Endodermal cell (in vitro differentiated cells): ENCODE results near the gene LRP11. TPM values are rescaled to one million over a fixed set of nuclear protein-coding genes. Genes with fewer than 3 reads are reported as not detected.
A peak's percentile ranks its signal among the peaks of the same experiment; 100 is the strongest.

Source experiments
- DNase-seq: peaks from one replicate; pipeline ENCODE4 v3.0.0-alpha.2; 2017
- H3K27ac ChIP-seq: 2 replicates; pipeline ENCODE4 v1.5.1; 2013; ENCODE audit warnings: mild to moderate bottlenecking, low read depth, low read length, moderate library complexity
- H3K27me3 ChIP-seq: 2 replicates; pipeline ENCODE4 v1.6.1; 2013; ENCODE audit warnings: mild to moderate bottlenecking, low read length, moderate library complexity; ENCODE audit not compliant: insufficient read depth, control insufficient read depth, poor library complexity, severe bottlenecking
- H3K36me3 ChIP-seq: 2 replicates; pipeline ENCODE4 v1.7.0; 2013; ENCODE audit warnings: mild to moderate bottlenecking, low read length, moderate library complexity; ENCODE audit not compliant: control insufficient read depth, insufficient read depth
- H3K4me1 ChIP-seq: one replicate; pipeline ENCODE4 v1.7.0; 2013; ENCODE audit warnings: low read length; ENCODE audit not compliant: control insufficient read depth, insufficient read depth
- H3K4me3 ChIP-seq: 2 replicates; pipeline ENCODE4 v1.5.1; 2013; ENCODE audit warnings: mild to moderate bottlenecking, low read length, moderate library complexity
- H3K9ac ChIP-seq: 2 replicates; pipeline ENCODE4 v1.6.1; 2013; ENCODE audit warnings: mild to moderate bottlenecking, low read length, moderate library complexity; ENCODE audit not compliant: poor library complexity, severe bottlenecking; ENCODE audit errors: extremely low read depth
- H3K9me3 ChIP-seq: 2 replicates; pipeline ENCODE4 v1.6.1; 2013; ENCODE audit warnings: mild to moderate bottlenecking, low read length, moderate library complexity; ENCODE audit not compliant: control insufficient read depth
- H3K27ac Mint-ChIP-seq: 2 replicates; pipeline ENCODE4 v1.8.0; 2020; ENCODE audit warnings: mixed read lengths
- H3K27me3 Mint-ChIP-seq: 2 replicates; pipeline ENCODE4 v1.8.0; 2021; ENCODE audit warnings: mild to moderate bottlenecking, mixed read lengths; ENCODE audit not compliant: insufficient read depth
- H3K36me3 Mint-ChIP-seq: 2 replicates; pipeline ENCODE4 v1.8.0; 2020; ENCODE audit warnings: low read depth, mixed read lengths
- H3K4me1 Mint-ChIP-seq: 2 replicates; pipeline ENCODE4 v1.8.0; 2020; ENCODE audit warnings: mixed read lengths
- H3K4me3 Mint-ChIP-seq: 2 replicates; pipeline ENCODE4 v1.8.0; 2020; ENCODE audit warnings: mild to moderate bottlenecking, moderate library complexity, mixed read lengths
- H3K9me3 Mint-ChIP-seq: 2 replicates; pipeline ENCODE4 v1.8.0; 2020; ENCODE audit warnings: mild to moderate bottlenecking, mixed read lengths
- WGBS, 2 experiments: methylation state at CpG; one replicate each; pipeline versions ENCODE4 v1.1.5 to v1.1.7; 2013; ENCODE audit warnings: missing lambda C conversion rate in 2 of 2, mixed read lengths in 1 of 2; ENCODE audit not compliant: insufficient coverage in 1 of 2, insufficient read length in 1 of 2; 5-methylcytosine and 5-hydroxymethylcytosine counted together
- total RNA-seq, 2 donors: library from RNA; stranded (reverse); fragmentation: NEBNext Ultra II Directional in 1 of 2; extraction: Animal tissue kit (Norgen Biotek cat#: 25700) in 1 of 2; gene quantifications; 2 replicates in 1 of 2; 3 replicates in 1 of 2; pipeline ENCODE4 v1.2.1, GENCODE V29; 2021
- TF ChIP-seq, protein P1 (sequence below): fragments of 200-600 bp; sonication (generic); conservative IDR thresholded peaks from 2 replicates; pipeline ENCODE4 v1.5.0; 2021; ENCODE audit warnings: antibody characterized with exemption, mild to moderate bottlenecking

Gene LRP11
- total RNA-seq, 2 donors from 2014 or later = 3.6 to 6.0 TPM

DNA sequence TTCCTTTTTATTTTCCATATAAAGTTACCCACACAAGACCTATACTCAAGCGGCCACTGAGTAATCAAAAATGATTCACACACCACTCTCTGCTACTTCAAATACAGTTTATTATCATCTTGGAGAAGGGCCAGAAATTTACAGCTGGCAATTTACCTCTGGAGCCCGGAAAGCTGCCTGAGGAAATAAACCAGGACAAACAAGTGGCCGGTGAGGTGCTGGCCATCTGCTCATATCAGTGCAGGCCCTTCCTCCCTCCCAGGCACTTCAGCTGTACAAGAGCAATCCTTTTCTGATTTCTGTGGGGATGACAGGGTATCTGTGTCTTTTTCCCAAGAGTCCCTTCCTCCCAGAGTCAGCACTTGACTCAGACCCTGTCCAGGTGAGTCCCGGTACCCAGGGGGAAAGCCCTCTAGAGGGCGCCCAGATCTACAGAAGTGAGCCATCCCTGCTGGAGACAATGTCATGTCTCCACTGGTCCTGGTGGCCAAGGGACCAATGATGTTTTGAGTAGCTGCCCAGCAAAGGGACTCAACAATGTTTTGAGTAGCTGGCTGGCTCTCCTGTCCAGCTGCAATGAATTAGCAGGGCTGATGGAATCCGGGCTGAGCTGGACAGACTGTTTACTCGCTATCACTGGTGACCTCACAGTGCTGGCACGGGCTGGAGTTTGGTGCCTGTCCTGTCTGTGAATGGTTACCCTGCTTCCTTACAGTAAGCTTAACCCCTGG lies 23.6 kb downstream of the LRP11 start:
- Histone ChIP-seq H3K27ac (no peak overlapping the region), H3K4me1 (no peaks in the 10 kb centered on the region), H3K4me3 (no peak overlapping the region), H3K9me3 (no peaks in the 10 kb centered on the region), H3K27me3 (peaks cover 72% of the 10 kb centered on the region), H3K9ac (no peak overlapping the region), H3K36me3 (no peaks in the 10 kb centered on the region)
- peak; percentile 94 for DNase-seq
- TF ChIP-seq, protein P1, sequence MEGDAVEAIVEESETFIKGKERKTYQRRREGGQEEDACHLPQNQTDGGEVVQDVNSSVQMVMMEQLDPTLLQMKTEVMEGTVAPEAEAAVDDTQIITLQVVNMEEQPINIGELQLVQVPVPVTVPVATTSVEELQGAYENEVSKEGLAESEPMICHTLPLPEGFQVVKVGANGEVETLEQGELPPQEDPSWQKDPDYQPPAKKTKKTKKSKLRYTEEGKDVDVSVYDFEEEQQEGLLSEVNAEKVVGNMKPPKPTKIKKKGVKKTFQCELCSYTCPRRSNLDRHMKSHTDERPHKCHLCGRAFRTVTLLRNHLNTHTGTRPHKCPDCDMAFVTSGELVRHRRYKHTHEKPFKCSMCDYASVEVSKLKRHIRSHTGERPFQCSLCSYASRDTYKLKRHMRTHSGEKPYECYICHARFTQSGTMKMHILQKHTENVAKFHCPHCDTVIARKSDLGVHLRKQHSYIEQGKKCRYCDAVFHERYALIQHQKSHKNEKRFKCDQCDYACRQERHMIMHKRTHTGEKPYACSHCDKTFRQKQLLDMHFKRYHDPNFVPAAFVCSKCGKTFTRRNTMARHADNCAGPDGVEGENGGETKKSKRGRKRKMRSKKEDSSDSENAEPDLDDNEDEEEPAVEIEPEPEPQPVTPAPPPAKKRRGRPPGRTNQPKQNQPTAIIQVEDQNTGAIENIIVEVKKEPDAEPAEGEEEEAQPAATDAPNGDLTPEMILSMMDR = peak; percentile 89
- no peaks in the 10 kb centered on the region for H3K9me3 Mint-ChIP-seq
- no peak overlapping the region for H3K4me3 Mint-ChIP-seq
- H3K36me3 Mint-ChIP-seq = no peaks in the 10 kb centered on the region
- H3K27ac Mint-ChIP-seq = no peak overlapping the region
- peaks cover 43% of the 10 kb centered on the region for H3K27me3 Mint-ChIP-seq
- WGBS, 2 experiments = 71 to 74% methylated on average over 8 of the region's 8 CpGs
- H3K4me1 Mint-ChIP-seq = peaks cover 4% of the 10 kb centered on the region

DNA sequence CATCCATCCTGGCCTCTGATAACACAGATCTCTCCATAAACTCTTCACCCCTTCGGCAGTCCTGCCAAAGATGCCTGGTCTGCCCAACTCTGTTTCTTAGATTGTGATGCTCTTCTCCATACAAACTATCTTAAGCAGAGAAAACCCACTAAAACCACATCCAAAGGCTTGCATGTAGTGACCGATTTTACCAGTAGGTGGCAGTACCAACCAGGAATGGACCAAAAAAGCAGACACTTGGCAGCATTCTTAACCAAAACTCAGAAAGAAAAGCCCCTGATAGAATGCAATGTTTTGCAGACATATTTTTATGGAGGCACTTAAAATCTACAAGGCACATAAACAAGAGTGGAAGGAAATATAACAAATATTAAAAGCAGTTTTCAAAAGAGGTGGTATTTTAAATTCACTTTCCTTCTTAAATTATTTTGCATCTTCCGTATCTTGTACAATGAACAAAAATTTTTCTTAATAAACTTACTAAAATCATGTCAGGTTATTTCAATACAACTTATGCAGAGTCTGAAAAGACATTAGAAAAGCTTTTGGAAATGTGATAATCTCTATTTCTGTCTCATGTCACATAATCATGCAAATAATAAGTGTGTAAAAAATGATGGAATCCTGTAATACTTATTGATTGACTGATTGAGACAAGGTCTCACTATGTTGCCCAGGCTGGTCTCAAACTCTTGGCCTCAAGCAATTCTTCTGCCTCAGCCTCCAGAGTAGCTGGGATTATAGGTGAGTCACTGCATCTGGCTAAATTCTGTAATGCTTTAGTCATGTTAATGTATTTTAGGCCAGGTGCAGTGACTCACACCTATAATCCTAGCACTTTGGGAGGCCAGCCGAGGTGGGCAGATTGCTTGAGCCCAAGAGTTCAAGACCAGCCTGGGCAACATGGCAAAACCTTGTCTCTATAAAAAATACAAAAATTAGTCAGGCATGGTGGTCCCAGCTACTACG lies 29.4 kb downstream of the LRP11 start:
- H3K4me3 ChIP-seq = no peak overlapping the region
- H3K4me1 ChIP-seq = no peaks in the 10 kb centered on the region
- no peak overlapping the region for H3K27ac ChIP-seq
- TF ChIP-seq, protein P1 = peak; percentile 91
- Mint-ChIP-seq H3K36me3 (no peaks in the 10 kb centered on the region), H3K9me3 (no peaks in the 10 kb centered on the region), H3K27ac (no peak overlapping the region), H3K27me3 (peaks cover 2% of the 10 kb centered on the region), H3K4me3 (no peak overlapping the region), H3K4me1 (no peaks in the 10 kb centered on the region)
- H3K9me3 ChIP-seq = no peaks in the 10 kb centered on the region
- no peak overlapping the region for H3K9ac ChIP-seq
- WGBS, 2 experiments = 50 to 51% methylated on average over 3 to 5 of the region's 5 CpGs
- H3K36me3 ChIP-seq = no peaks in the 10 kb centered on the region
- DNase-seq = peak; percentile 92
- peaks cover 25% of the 10 kb centered on the region for H3K27me3 ChIP-seq

DNA sequence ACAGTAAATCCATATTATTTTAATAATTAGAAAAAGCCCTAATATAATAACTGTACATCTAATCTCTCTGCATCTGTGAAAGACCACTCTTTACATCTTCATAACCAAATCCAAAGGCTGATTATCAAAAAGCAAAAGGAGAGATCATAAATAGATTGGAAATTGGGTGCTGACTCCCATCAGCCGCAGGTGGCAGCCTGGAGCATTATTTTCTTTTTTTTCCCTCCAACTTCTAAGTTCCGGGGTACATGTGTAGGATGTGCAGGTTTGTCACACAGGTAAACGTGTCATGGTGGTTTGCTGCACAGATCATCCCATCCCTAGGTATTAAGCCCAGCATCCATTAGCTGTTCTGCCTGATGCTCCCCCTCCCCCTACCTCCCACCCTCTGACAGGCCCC lies 30.5 kb downstream of the LRP11 start:
- no peak for DNase-seq
- H3K27me3 ChIP-seq = peaks cover 18% of the 10 kb centered on the region
- no peaks in the 10 kb centered on the region for H3K4me1 ChIP-seq
- Mint-ChIP-seq H3K27ac (no peak overlapping the region), H3K9me3 (no peaks in the 10 kb centered on the region), H3K27me3 (peaks cover 2% of the 10 kb centered on the region), H3K36me3 (no peaks in the 10 kb centered on the region), H3K4me3 (no peak overlapping the region), H3K4me1 (no peaks in the 10 kb centered on the region)
- H3K36me3 ChIP-seq = no peaks in the 10 kb centered on the region
- TF ChIP-seq, protein P1 = no peak
- no peak overlapping the region for H3K9ac ChIP-seq
- 87 to 100% methylated on average over 1 to 3 of the region's 3 CpGs for WGBS, 2 experiments
- H3K4me3 ChIP-seq = no peak overlapping the region
- H3K27ac ChIP-seq = no peak overlapping the region
- no peaks in the 10 kb centered on the region for H3K9me3 ChIP-seq
